GM21447 (cell line): ENCODE results near the gene NSUN2.
"Not testable (repeated sequence)": the region's sequence is repeated elsewhere in the genome, so short reads cannot be mapped to it uniquely, and the experiment has no call there.

Experiments used
- ATAC-seq: cut with Tn5 transposase; IDR thresholded peaks from one replicate; pipeline ENCODE4 v1.9.1; 2021; ENCODE audit not compliant: unreplicated experiment

Gene NSUN2

DNA sequence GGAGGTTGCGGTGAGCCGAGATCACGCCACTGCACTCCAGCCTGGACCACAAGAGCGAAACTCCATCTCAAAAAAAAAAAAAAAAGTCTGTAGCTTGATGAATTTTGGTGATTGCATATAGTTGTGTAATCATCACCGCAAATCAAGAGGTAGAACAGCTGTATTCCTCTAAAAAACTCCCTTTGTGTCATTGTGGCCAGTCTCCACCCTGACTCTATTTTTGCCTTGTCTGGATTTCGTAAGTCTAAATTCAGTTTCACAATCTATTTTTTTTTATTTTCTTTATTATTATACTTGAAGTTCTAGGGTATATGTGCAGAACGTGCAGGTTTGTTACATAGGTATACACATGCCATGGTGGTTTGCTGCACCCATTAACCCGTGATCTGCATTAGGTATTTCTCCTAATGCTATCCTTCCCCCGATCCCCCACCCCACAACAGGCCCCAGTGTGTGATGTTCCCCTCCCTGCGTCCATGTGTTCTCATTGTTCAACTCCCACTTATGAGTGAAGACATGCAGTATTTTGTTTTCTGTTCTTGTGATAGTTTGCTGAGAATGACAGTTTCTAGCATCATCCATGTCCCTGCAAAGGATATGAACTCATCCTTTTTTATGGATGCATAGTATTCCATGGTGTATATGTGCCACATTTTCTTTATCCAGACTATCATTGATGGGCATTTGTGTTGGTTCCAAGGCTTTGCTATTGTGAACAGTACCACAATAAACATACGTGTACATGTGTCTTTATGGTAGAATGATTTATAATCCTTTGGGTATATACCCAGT is 12.9 kb upstream of the NSUN2 start:
- ATAC-seq: not testable (repeated sequence)

DNA sequence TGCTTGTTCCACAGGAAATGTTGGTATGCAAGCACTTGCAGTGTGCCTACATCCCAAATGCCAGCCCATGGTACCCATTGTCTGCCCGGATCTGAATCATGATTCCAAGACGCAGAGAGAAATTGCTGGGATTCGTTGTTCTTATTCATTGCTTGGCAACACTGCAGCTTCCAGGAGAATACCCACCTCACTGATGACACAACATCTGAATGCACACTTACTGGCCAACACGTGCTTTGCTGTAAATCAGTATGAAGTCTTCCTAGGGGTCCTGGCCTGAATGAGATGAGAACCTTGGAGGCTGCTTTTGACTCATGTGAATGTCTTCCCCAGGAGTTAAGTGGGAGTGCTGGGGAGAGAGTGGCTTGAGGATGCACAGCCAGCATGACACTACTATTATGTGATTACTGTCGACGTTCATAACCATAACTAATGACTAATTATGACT is 12.0 kb upstream of the NSUN2 start:
- no peak for ATAC-seq

DNA sequence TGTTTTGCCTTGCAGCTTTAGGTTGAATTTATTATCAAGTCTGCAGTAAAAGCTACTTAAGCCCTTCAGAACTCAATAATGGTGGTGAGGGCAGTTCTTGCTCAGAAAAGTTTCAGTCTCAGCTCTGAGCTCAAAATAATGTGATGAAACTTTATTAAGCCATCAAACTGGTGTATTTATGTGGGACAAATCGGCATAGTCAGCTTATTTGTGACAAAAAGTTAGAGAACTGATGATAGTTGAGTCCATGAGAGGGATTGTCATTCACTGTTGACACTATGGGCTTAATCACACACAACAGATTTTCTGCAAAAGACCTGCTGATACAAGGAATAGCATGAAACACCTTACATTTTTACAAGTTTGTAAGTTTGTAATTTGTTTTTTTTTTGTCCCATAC is 9.8 kb upstream of the NSUN2 start:
- no peak for ATAC-seq

DNA sequence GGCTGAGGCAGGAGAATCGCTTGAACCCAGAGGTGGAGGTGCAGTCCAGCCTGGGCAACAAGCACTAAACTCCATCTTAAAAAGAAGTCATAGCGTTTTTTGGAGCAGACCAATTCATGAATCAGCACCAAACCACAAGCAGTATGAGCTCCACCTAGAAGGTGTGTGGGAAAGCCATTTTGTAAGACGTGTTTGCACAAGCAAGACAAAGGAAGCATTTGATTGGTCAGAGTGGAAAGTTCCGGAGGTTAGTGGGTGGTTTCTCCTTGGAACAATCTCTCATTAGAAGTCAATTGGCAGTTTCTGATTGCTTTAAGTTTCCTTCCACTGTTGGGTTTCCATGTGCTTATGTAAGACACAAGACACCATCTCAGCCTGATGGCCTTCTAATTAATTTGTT is 5.4 kb upstream of the NSUN2 start:
- ATAC-seq: no peak

DNA sequence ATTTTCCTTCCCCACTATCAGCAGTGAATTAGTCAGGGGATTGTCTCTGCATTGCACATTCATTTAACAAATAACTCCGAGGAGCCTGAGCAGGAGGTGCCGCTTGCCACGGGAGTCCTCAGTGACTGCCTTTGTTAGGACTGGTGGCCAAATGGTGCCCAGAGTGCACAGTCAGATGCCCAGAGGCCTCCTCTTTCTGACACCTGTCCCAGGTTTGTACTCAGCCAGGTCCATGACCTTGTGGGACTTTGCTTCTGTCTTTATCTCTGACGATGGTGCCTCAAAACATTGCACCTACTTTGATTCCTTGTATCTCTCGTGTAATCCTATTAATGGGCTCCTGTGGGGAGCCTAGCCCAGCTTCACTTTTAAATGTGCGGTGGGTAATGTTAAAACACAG is 4.7 kb upstream of the NSUN2 start:
- ATAC-seq: no peak

DNA sequence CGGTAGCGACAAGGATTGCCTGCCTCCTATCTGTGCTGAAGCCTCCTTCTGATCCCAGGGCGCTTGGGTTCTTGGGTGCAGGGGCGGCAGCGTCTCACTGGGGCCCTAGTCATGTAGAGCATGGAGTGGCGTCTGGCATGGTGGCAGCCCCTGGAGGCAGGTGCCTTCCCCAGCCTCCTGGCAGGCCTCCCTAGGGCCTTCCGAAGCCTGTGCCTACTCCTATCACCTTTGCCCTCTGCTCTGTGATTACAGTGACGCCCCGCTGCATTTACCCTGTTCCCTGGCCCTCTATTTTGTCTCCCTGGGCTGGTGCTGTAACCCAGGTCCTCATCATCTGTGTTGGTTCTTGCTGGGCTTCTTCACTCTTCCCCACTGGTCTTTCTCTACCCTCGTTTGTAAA is 4.2 kb upstream of the NSUN2 start:
- ATAC-seq: no peak

DNA sequence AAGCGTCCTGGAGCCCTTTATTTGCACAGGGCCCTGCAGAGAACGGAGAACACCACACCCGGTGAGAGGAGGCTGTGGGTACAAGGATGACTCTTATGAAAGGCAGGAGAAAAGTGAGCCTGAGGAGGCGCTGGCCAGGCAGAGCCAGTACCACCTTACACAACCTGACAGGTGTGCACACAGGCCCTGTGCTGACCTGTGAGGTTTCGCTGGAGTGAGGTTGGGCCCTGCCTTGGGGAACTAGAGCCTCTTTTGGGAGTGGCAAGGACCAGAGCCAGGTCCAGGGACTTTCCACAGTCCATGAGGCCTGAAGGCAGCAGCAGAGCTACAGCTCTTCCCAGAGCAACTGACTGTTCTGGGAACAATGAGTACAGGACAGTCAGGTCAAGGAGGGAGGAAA is 3.4 kb upstream of the NSUN2 start:
- no peak for ATAC-seq

DNA sequence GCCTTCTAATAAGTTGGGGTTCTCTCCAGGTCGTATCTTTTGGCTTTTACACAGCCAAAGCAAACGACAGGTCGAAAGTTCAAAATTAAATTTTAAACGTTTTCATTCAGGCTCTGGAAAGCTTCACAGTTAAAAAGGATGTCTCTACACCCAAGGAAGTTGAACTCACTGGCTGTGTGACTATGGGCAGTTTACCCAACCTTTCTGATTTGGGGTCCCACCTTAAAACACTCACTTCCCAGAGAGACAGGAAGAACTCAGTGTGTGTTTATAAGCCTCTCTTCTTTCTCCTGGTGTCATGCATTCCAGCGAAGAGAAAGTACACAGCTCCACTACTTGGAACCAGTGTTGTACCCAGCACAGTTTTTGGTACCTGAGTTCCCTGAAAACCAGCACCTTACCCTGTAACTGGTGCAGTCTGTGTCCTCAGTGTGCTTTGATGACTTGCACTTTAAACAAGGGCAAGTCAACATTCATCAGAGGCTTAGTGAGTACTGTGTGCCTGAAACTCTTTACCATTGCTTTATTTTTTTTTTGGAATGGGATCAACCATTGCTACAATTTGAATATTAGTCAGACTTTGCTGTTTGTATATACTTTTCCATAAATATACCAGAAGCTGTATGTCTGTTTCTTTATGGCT is 2.1 kb upstream of the NSUN2 start:
- no peak for ATAC-seq

DNA sequence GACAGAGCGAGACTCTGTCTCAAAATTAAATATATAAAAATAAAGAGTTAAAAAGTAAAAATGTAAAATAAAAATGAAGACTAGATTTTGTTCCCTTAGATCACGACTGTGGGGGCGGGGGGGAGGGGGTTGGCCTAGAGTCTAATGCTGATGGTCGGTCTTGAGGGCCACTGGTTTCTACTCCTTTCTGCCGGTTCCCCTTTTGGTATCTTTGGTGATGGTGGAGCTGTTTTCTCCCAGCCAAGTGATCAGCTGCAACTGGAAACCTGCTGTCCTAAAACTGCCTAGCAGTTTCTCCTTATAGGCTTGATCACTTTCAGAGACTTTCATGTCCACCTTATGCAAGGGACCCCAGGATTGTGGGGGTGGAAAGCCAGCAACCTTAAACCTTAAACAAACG is 1.5 kb upstream of the NSUN2 start:
- ATAC-seq: no peak

DNA sequence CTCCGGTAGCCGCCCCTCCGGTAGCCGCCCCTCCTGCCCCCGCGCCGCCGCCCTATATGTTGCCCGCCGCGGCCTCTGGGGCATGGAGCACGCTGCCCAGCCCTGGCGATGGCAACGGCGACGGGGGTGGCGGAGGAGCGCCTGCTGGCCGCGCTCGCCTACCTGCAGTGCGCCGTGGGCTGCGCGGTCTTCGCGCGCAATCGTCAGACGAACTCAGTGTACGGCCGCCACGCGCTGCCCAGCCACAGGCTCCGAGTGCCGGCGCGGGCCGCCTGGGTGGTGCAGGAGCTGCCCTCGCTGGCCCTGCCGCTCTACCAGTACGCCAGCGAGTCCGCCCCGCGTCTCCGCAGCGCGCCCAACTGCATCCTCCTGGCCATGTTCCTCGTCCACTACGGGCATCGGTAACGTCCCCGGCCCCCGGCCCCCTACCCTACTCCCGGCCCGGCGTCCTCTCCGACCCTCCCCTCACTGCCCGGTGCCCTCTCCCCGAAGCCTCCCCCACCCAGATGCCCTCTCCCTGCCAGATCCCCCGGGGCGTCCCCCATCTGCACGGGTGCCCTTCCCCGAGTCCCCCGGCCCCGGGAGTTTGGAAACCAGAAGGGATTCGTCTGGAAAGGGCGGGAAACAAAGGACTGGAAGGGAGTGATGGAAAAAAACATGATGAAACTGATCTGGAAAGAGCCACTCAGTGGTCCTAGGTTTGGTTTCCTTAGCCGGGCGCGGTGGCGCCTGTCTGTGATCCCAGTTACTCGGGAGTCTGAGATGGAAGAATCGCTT is 813 bp upstream of the NSUN2 start:
- peak; percentile 47 for ATAC-seq

DNA sequence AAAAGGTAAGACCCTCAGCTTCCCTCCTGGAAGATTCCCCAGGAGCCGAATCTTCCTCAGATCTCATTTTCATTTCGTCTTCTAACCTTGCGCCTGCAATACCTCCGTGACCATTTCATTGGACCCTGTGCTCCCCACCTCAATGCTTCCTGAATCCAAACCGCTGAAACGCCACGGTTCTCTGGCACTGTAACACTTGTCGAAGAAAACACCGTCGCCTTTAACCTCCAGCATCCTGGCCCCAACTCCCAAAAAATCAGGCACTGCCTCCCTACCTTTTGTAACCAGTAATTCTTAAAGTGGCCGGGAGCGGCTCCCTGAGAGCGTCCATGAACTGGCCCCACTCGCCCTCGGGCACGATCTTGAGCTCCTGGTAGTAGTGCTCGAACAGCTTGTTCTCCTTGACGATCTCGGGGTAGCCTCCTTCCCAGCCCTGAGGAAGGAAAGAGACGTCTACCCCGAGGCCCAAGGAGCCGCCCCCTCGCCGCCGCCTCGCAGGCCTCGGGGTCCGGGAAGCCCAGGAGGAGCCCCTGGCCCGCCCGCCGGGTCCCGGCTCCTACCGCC is 438 bp downstream of the NSUN2 start:
- ATAC-seq: peak; percentile 8

DNA sequence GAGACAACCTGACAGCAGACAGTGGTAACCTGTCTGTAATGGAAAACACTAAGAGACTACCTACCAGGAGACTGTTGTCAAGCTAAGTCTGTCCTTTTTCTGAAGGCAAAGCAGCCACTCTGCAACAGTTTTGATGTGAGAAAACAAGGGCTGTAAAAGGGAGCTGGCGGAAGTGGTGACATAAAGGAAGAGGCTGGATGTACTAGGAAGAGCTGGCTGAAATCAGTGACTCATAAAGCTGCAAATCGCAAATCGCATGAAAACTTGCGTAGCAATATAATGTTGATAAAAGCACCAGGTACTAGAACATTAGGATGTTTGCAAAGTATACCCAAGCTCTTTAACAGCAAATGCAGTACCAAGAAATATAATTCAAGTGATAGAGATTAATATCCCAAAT is 1.4 kb downstream of the NSUN2 start:
- ATAC-seq: no peak

DNA sequence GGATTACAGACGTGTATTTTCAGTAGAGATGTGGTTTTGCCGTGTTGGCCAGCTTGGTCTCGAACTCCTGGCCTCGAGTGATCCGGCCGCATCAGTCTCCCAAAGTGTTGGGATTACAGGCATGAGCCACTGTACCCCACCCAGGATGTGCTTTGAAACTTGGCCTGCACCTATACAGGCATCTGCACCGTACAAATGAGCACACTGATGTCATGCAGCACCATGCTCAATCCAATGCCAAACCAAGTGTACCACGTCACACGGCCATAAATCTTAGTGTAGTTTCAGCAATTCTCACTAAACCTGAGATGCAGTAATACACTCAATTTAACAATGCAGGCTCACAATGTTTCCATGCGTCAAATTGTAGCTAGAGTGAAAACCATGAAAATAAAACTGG is 6.3 kb downstream of the NSUN2 start:
- no peak for ATAC-seq

DNA sequence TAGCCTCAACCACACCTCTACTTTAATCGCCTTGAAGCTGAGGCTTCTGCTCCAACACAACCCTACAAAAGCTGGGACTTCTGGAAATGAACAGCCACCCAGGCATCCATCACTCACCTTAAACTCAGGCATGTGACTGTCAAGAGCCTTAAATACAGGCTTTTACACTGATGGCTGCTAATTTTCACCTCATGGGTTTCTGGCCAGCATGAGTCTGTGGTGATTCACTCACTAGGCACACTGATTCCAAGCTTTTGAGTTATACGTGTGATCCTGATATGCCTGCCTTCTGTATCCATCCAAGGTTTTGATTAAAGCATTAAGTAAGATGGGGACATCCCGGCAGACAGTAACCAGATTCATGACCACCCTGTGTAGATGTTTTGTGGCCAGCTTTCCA is 8.9 kb downstream of the NSUN2 start:
- ATAC-seq: no peak

DNA sequence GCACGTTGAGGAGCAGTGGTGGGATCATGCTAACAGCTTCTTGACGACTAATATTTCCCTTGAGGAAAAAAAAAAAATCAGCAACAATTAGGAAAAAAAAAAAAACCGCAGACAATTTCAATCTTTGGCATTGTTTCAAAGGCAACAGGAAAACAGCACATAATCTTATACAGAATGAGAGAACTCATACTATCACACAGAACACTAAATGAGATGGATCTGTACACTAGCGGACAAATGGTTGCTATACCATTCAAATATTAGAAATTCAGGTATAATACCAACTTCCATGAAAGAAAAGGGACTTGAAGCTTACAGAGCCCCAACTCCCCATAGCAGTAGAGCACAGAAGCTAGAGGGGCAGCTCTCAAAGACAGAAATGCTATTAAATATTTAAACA is 9.6 kb downstream of the NSUN2 start:
- no peak for ATAC-seq

DNA sequence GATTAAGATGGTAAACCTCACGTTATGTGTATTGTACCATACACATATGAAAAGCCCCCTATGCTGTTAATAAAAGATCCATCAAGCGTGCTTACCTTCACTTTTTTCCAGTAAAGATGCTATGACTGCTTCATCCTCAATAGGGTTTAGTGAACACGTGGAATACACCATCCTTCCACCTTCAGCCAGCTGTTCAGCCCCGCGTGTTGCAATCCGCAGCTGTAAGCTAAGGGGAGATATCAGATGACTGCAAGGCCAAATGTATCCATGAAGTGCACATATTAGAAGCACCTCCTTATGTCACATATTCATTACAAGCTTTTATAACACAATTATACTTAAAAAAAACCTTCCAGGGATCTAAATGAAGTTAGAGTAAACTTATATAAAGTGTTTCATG is 16.2 kb downstream of the NSUN2 start:
- ATAC-seq: no peak

DNA sequence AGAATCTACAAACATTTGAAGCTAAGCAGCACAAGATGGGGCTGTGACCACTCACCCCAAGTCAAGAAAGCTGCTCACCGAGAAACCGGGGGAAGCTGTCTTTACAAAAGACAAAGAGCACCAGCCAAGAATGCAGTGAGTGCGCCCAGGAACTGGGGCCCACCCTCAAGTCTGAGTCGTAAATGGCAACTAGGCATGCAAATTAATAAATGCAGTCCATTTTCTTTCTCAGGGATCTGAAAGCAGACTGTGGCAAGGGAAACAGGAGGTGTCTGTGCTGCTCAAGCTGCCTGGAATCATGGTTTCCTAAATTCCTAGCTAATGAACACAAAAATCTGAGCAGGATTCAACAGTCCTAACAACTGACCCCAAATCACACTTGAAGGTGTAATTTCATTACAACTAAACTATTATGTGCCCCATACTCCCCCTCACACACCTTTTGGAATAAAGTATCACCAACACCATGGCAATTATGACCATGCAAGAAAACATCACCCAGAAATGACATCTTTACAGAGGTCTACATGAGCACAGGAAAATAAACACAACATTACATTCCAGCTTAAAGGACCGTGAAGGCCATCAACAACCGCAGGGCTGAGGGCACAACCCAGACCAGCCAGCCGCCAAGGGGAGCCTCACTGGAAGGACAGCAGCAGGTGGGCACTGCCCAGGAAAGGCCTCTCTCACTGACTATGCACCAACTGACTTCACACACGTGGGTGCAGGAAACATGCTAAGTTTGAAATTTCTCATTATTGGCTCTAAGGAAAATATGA is 17.6 kb downstream of the NSUN2 start:
- ATAC-seq: no peak

DNA sequence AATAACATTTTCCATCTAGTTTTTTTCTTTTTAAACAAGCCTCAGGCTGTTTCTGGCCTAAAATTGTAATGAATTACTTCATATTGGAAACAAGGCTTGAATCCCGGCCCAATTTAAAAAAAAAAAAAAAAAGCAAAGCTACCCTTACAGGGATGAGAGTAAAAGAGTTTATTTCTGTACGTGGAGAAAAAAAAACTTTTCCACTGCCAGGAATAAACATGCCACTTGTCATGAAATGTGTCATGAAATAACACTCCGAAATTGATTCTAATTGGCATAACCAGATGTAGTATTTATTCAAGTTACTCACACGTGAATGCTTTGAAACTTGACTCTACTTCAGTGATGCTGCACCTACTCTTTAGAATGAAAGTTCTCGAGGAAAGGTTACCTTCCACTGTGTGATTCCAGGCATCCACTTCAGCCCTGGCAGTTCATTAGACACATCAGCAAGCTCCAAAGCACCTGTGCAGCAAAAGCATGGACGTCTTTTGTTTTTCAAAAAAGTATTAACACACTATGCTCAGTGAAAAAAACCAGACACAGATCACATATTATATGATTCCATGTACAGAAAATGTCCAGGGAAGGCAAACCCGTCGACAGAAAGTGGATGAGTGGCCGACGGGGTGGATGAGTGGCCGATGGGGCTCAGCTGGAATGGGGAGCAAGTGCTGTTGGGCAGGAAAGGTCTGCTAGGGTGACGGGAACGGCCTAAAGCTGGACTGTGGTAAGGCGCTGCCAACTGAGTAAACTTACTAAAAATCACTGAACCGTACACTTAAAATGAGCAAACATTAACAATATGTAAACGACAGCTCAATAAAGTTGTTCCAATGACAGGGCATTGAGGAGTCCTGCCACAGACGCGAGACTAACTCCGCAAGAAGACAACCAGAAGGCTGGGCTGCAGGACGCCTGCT is 21.2 kb downstream of the NSUN2 start:
- ATAC-seq: no peak

DNA sequence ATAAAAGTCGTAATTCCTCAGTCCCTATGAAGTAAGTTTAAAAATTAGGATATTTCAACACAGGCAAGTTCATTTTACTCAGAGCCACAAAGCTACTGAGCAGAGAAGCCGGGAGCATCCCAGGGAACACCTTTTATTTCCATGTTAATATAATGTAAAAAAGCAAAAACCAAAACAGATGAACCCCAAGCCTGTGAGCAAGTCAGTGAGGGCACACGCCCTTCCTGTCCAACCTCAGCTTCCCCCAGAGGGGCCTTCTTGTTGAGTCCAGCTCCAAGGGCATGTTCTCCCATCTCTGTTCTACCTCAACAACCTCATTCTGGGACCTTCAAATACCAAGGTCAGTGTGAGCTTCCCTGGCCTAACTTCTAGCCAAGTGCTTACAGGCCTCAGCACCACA is 24.8 kb downstream of the NSUN2 start:
- ATAC-seq: no peak

DNA sequence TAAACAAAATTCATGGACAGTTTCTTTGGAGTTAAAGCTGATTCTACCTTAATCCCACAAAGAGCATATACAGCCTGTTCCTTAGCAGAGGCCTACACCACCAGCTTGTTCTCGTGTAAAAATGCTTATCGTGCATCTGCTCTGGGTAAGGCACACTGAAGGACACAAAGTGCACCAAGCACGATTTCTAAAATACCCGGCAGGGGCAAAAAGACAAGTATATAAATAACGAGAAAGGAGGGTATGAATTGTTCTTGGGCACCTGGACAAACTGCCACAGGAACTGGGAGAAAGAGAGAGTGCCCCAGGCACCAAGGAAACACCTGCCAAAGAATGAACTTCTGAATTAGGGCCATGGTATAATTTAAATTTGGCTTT is 25.3 kb downstream of the NSUN2 start:
- ATAC-seq: no peak
